IMR-90 (cell line): ENCODE measurements around the gene UTP11. TPM values are rescaled to one million over a fixed set of nuclear protein-coding genes. Genes with fewer than 3 reads are reported as not detected.

Experiments used
- ATAC-seq: fragments of 200-7000 bp; cut with Tn5 transposase; 2 replicates; pipeline ENCODE4 v1.9.1; 2020; ENCODE audit warnings: low read depth, mild to moderate bottlenecking, moderate library complexity
- BruUV-seq: library from RNA; stranded (reverse); fragments of 400-500 nt; replicated peaks from 2 replicates; lab custom pipeline; 2021; lab: Mats Ljungman, UMichigan
- CTCF ChIA-PET: fragments of 300-600 bp; formaldehyde crosslinking; extraction: SDS; loops from one replicate; lab custom pipeline; 2021; ENCODE audit warnings: antibody characterized with exemption; lab: Yijun Ruan, JAX
- POLR2A ChIA-PET: fragments of 300-600 bp; sonication (Branson Sonifier 250); formaldehyde crosslinking; loops from one replicate; lab custom pipeline; 2022; ENCODE audit warnings: antibody characterized with exemption; ENCODE audit not compliant: unreplicated experiment; lab: Charles Lee
- DNase-seq: peaks from one replicate; pipeline ENCODE4 v3.0.0; 2013
- H2AFZ ChIP-seq: replicated peaks from 2 replicates; pipeline ENCODE3; 2013; ENCODE audit warnings: low read length, mild to moderate bottlenecking; ENCODE audit not compliant: poor library complexity
- H2AK5ac ChIP-seq: 2 replicates; pipeline ENCODE4 v1.6.1; 2013; ENCODE audit warnings: low read depth, low read length, inconsistent platforms
- H2AK9ac ChIP-seq: replicated peaks from 2 replicates; pipeline ENCODE3; 2013; ENCODE audit warnings: mild to moderate bottlenecking, low read depth, low read length, moderate library complexity; ENCODE audit not compliant: poor library complexity
- H2BK120ac ChIP-seq: 2 replicates; pipeline ENCODE4 v1.6.1; 2013; ENCODE audit warnings: low read depth, low read length, inconsistent platforms
- H2BK15ac ChIP-seq: 3 replicates; pipeline ENCODE4 v1.6.1; 2013; ENCODE audit warnings: low read depth, low read length, inconsistent platforms
- H2BK20ac ChIP-seq: 2 replicates; pipeline ENCODE4 v1.6.1; 2013; ENCODE audit warnings: low read depth, mild to moderate bottlenecking, inconsistent platforms, low read length, moderate library complexity
- H2BK5ac ChIP-seq: 2 replicates; pipeline ENCODE4 v1.6.1; 2013; ENCODE audit warnings: mild to moderate bottlenecking, low read depth, low read length, inconsistent platforms; ENCODE audit not compliant: poor library complexity, severe bottlenecking
- H3K14ac ChIP-seq: replicated peaks from 2 replicates; pipeline ENCODE4 v1.6.1; 2013; ENCODE audit warnings: low read depth, low read length, inconsistent platforms
- H3K18ac ChIP-seq: 2 replicates; pipeline ENCODE4 v1.6.1; 2013; ENCODE audit warnings: low read depth, low read length, control low read depth
- H3K23ac ChIP-seq: 2 replicates; pipeline ENCODE4 v1.6.1; 2013; ENCODE audit warnings: low read depth, low read length, inconsistent platforms
- H3K27ac ChIP-seq: 2 replicates; pipeline ENCODE4 v1.5.1; 2013; ENCODE audit warnings: mild to moderate bottlenecking, control low read depth, low read length; ENCODE audit not compliant: insufficient read depth
- H3K27me3 ChIP-seq: 2 replicates; pipeline ENCODE4 v1.6.1; 2013; ENCODE audit warnings: low read length; ENCODE audit not compliant: control insufficient read depth, insufficient read depth
- H3K36me3 ChIP-seq: 2 replicates; pipeline ENCODE4 v1.6.1; 2013; ENCODE audit warnings: low read length, mixed read lengths; ENCODE audit not compliant: control insufficient read depth, insufficient read depth
- H3K4ac ChIP-seq: 2 replicates; pipeline ENCODE4 v1.6.1; 2013; ENCODE audit warnings: low read depth, low read length, inconsistent platforms
- H3K4me1 ChIP-seq: 2 replicates; pipeline ENCODE4 v1.6.1; 2013; ENCODE audit warnings: low read length, mixed read lengths; ENCODE audit not compliant: control insufficient read depth, insufficient read depth
- H3K4me2 ChIP-seq: 2 replicates; pipeline ENCODE4 v1.6.1; 2013; ENCODE audit warnings: low read depth, mild to moderate bottlenecking, control low read depth, low read length, moderate library complexity
- H3K4me3 ChIP-seq: 2 replicates; pipeline ENCODE4 v1.5.1; 2013; ENCODE audit warnings: low read depth, mild to moderate bottlenecking, control low read depth, low read length, moderate library complexity; ENCODE audit not compliant: insufficient read depth
- H3K56ac ChIP-seq: 2 replicates; pipeline ENCODE4 v1.6.1; 2013; ENCODE audit warnings: low read length, inconsistent platforms; ENCODE audit not compliant: insufficient read depth; ENCODE audit errors: extremely low read depth
- H3K79me1 ChIP-seq, 2 experiments: 2 replicates each; pipeline ENCODE4 v1.6.1; 2013; ENCODE audit warnings: low read length in 2 of 2, inconsistent platforms in 1 of 2, low read depth in 1 of 2
- H3K9ac ChIP-seq: 2 replicates; pipeline ENCODE4 v1.6.1; 2013; ENCODE audit warnings: low read depth, low read length, control low read depth
- H3K9me1 ChIP-seq: 2 replicates; pipeline ENCODE4 v1.6.1; 2013; ENCODE audit warnings: low read length, inconsistent platforms; ENCODE audit not compliant: insufficient read depth
- H3K9me3 ChIP-seq: 2 replicates; pipeline ENCODE4 v1.6.1; 2013; ENCODE audit warnings: low read length; ENCODE audit not compliant: control insufficient read depth, insufficient read depth
- H4K20me1 ChIP-seq: 2 replicates; pipeline ENCODE4 v1.6.1; 2013; ENCODE audit warnings: low read length, inconsistent platforms; ENCODE audit not compliant: insufficient read depth
- H4K5ac ChIP-seq: 2 replicates; pipeline ENCODE4 v1.6.1; 2013; ENCODE audit warnings: mild to moderate bottlenecking, low read depth, low read length, control low read depth
- H4K8ac ChIP-seq, 2 experiments: 2 replicates each; pipeline ENCODE4 v1.6.1; 2013; ENCODE audit warnings: low read depth in 2 of 2, low read length in 2 of 2, control low read depth in 1 of 2, inconsistent platforms in 1 of 2
- H4K91ac ChIP-seq: 2 replicates; pipeline ENCODE4 v1.6.1; 2013; ENCODE audit warnings: low read depth, low read length, inconsistent platforms; ENCODE audit not compliant: insufficient read depth
- BHLHE40 ChIP-seq: fragments of 150-350 bp; IDR thresholded peaks from 2 replicates; pipeline ENCODE4 v1.6.1; 2016; ENCODE audit warnings: mild to moderate bottlenecking, low read depth, low read length
- CEBPB ChIP-seq: IDR thresholded peaks from 2 replicates; pipeline ENCODE4 v1.6.1; 2012; ENCODE audit warnings: low read depth, low read length, improper control_type of control experiment
- CHD1 ChIP-seq: IDR thresholded peaks from 2 replicates; pipeline ENCODE4 v1.6.1; 2012; ENCODE audit warnings: low read depth, low read length, improper control_type of control experiment
- FOS ChIP-seq: fragments of 150-350 bp; IDR thresholded peaks from 2 replicates; pipeline ENCODE4 v1.6.1; 2016; ENCODE audit warnings: low read depth, low read length
- MAFK ChIP-seq: IDR thresholded peaks from 2 replicates; pipeline ENCODE4 v1.6.1; 2012; ENCODE audit warnings: low read depth, low read length, improper control_type of control experiment
- MAZ ChIP-seq: IDR thresholded peaks from 2 replicates; pipeline ENCODE4 v1.6.1; 2012; ENCODE audit warnings: low read depth, mild to moderate bottlenecking, low read length, improper control_type of control experiment, moderate library complexity, borderline replicate concordance
- MXI1 ChIP-seq: IDR thresholded peaks from 2 replicates; pipeline ENCODE4 v1.6.1; 2012; ENCODE audit warnings: low read depth, mild to moderate bottlenecking, low read length, moderate library complexity, borderline replicate concordance
- NFE2L2 ChIP-seq: fragments of 150-350 bp; IDR thresholded peaks from 2 replicates; pipeline ENCODE4 v1.6.1; 2016; ENCODE audit warnings: low read depth, mild to moderate bottlenecking, low read length
- POLR2A ChIP-seq: IDR thresholded peaks from 2 replicates; pipeline ENCODE4 v1.6.1; 2012; ENCODE audit warnings: mild to moderate bottlenecking, low read depth, low read length
- RAD21 ChIP-seq: IDR thresholded peaks from 2 replicates; pipeline ENCODE4 v1.6.1; 2012; ENCODE audit warnings: low read length, improper control_type of control experiment
- RCOR1 ChIP-seq: IDR thresholded peaks from 2 replicates; pipeline ENCODE4 v1.6.1; 2012; ENCODE audit warnings: mild to moderate bottlenecking, low read length, improper control_type of control experiment; ENCODE audit not compliant: insufficient replicate concordance
- RFX5 ChIP-seq: IDR thresholded peaks from 2 replicates; pipeline ENCODE4 v1.8.0; 2012; ENCODE audit warnings: low read depth, mild to moderate bottlenecking, low read length, moderate library complexity
- SMC3 ChIP-seq: fragments of 150-350 bp; IDR thresholded peaks from 2 replicates; pipeline ENCODE4 v1.6.1; 2016; ENCODE audit warnings: low read depth, mild to moderate bottlenecking, antibody characterized with exemption, low read length, moderate library complexity
- WGBS, 2 experiments: methylation state at CpG; one replicate each; pipeline versions ENCODE4 v1.1.5 to v1.1.7; 2013; ENCODE audit warnings: missing lambda C conversion rate in 2 of 2; ENCODE audit not compliant: insufficient read length in 1 of 2; ENCODE audit errors: extremely low coverage in 2 of 2; 5-methylcytosine and 5-hydroxymethylcytosine counted together
- dilution Hi-C: fragments of 300-500 bp; cut with HindIII; formaldehyde crosslinking; loops from one replicate; pipeline ENCODE4 v1.14.3; 2018; ENCODE audit warnings: low sequenced_read_pairs; ENCODE audit not compliant: unreplicated experiment
- in situ Hi-C: fragments of 300-500 bp; cut with MboI; formaldehyde crosslinking; loops from 3 replicates; pipeline ENCODE4 v1.14.3; 2019; ENCODE audit warnings: low sequenced_read_pairs, inconsistent platforms, mixed read lengths
- intact Hi-C: fragments of 100-400 bp; cut with micrococcal nuclease; formaldehyde crosslinking; loops from 2 replicates; pipeline ENCODE4 v1.10.0; 2022
- polyA plus RNA-seq, 3 experiments: library from polyadenylated mRNA; depleted of rRNA; stranded (reverse); fragments of >200 nt; gene quantifications; 2 replicates each; pipeline ENCODE4 v1.2.3, GENCODE V29; 2012; ENCODE audit warnings: low replicate concordance in 1 of 3
- total RNA-seq: library from RNA; depleted of rRNA; stranded (reverse); fragments of >200 nt; gene quantifications from 2 replicates; pipeline ENCODE4 v1.2.3, GENCODE V29; 2012
- TF ChIP-seq, protein P1 (sequence below): fragments of 150-350 bp; IDR thresholded peaks from 2 replicates; pipeline ENCODE4 v1.6.1; 2016; ENCODE audit warnings: low read depth, mild to moderate bottlenecking, low read length, moderate library complexity, borderline replicate concordance
- TF ChIP-seq, protein P2 (sequence below): conservative IDR thresholded peaks from 2 replicates; pipeline ENCODE4 v1.5.1; 2012; ENCODE audit warnings: mild to moderate bottlenecking, low read depth, low read length, improper control_type of control experiment
- TF ChIP-seq, protein P3 (sequence below): fragments of 150-350 bp; IDR thresholded peaks from 2 replicates; pipeline ENCODE4 v1.6.1; 2017; ENCODE audit warnings: mild to moderate bottlenecking, antibody characterized with exemption, low read length, low read depth

Gene UTP11
- total and polyA plus RNA-seq, 2 of the 4 experiments (the other 2 are of a cell fraction) = 22.0 to 27.8 TPM

DNA sequence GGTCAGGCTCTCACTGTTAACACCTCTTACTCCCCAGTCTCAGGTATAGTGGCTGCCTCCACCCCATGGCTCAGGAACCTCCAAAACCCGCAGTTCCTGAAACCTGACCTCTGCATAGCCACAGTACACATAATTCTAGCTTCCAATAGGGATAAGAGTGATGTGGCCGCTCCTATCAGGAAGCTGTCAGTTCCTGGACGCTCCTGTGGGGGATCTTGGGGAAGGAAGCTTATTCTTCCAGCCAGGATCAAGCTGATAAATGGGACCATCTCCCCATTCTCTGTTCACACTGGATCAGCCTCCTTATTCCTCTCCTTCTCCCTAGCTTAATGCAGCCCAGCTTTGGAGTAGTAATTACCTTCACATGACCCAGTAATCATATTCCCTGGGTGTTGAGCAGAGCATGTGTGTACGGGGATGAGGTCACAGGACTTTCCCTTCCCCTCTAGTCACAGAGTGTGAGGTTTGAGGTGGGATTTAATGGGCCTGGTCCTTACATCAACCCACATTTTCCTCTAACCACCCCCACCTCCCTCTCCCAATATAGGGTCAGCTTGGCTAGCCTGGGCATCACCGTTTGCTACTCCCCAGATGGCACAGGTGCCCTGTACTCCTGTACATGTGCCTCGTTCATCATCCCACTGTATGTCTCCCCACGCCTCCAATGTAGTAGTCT is 41.0 kb downstream of the UTP11 start:
- intact Hi-C loops = no loop called here
- no peaks in the 10 kb centered on the region for H3K79me1 ChIP-seq
- no peak for DNase-seq
- H2BK120ac ChIP-seq = no peak overlapping the region
- no peak overlapping the region for H3K4me2 ChIP-seq
- no CpG with 5 or more reads among the region's 7 CpGs for WGBS, 2 experiments
- TF ChIP-seq, protein P1, sequence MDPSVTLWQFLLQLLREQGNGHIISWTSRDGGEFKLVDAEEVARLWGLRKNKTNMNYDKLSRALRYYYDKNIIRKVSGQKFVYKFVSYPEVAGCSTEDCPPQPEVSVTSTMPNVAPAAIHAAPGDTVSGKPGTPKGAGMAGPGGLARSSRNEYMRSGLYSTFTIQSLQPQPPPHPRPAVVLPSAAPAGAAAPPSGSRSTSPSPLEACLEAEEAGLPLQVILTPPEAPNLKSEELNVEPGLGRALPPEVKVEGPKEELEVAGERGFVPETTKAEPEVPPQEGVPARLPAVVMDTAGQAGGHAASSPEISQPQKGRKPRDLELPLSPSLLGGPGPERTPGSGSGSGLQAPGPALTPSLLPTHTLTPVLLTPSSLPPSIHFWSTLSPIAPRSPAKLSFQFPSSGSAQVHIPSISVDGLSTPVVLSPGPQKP = no peak
- no peak for TF ChIP-seq MXI1
- no peak for TF ChIP-seq NFE2L2
- TF ChIP-seq, protein P2, sequence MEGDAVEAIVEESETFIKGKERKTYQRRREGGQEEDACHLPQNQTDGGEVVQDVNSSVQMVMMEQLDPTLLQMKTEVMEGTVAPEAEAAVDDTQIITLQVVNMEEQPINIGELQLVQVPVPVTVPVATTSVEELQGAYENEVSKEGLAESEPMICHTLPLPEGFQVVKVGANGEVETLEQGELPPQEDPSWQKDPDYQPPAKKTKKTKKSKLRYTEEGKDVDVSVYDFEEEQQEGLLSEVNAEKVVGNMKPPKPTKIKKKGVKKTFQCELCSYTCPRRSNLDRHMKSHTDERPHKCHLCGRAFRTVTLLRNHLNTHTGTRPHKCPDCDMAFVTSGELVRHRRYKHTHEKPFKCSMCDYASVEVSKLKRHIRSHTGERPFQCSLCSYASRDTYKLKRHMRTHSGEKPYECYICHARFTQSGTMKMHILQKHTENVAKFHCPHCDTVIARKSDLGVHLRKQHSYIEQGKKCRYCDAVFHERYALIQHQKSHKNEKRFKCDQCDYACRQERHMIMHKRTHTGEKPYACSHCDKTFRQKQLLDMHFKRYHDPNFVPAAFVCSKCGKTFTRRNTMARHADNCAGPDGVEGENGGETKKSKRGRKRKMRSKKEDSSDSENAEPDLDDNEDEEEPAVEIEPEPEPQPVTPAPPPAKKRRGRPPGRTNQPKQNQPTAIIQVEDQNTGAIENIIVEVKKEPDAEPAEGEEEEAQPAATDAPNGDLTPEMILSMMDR = no peak
- TF ChIP-seq POLR2A = no peak
- no peak for TF ChIP-seq BHLHE40
- no peak for TF ChIP-seq RFX5
- TF ChIP-seq FOS = no peak
- TF ChIP-seq CEBPB = no peak
- no peak for TF ChIP-seq CHD1
- no peak for TF ChIP-seq RCOR1
- TF ChIP-seq, protein P3, sequence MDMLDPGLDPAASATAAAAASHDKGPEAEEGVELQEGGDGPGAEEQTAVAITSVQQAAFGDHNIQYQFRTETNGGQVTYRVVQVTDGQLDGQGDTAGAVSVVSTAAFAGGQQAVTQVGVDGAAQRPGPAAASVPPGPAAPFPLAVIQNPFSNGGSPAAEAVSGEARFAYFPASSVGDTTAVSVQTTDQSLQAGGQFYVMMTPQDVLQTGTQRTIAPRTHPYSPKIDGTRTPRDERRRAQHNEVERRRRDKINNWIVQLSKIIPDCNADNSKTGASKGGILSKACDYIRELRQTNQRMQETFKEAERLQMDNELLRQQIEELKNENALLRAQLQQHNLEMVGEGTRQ = no peak
- no peak for TF ChIP-seq RAD21
- no peak for TF ChIP-seq MAFK
- no peak for TF ChIP-seq MAZ
- no peak for TF ChIP-seq SMC3
- no peak overlapping the region for H2BK5ac ChIP-seq
- H2AFZ ChIP-seq = peak overlapping the region; percentile 5
- H3K4me1 ChIP-seq = no peaks in the 10 kb centered on the region
- ATAC-seq = no peak
- BruUV-seq = no TSS peak
- H3K9ac ChIP-seq = no peak overlapping the region
- no peaks in the 10 kb centered on the region for H3K9me1 ChIP-seq
- no peak overlapping the region for H3K4me3 ChIP-seq
- dilution Hi-C loops = no loop called here
- no peak overlapping the region for H2BK15ac ChIP-seq
- H3K4ac ChIP-seq = no peak overlapping the region
- no peak overlapping the region for H4K5ac ChIP-seq
- CTCF ChIA-PET = no interaction called here
- POLR2A ChIA-PET = no interaction called here
- H4K91ac ChIP-seq = no peak overlapping the region
- H4K20me1 ChIP-seq = no peaks in the 10 kb centered on the region
- in situ Hi-C loops = no loop called here
- H3K36me3 ChIP-seq = no peaks in the 10 kb centered on the region
- H2AK5ac ChIP-seq = no peak overlapping the region
- peak overlapping the region; percentile 39 for H2AK9ac ChIP-seq
- H3K56ac ChIP-seq = no peak overlapping the region
- H3K27me3 ChIP-seq = peaks cover 44% of the 10 kb centered on the region
- no peak overlapping the region for H3K23ac ChIP-seq
- no peak overlapping the region for H2BK20ac ChIP-seq
- H3K18ac ChIP-seq = no peak overlapping the region
- H3K9me3 ChIP-seq = no peaks in the 10 kb centered on the region
- H4K8ac ChIP-seq = no peak overlapping the region
- no peak overlapping the region for H3K14ac ChIP-seq
- H3K27ac ChIP-seq = no peak overlapping the region
